ENCODE measurements around the gene GARIN5B. TPM values are rescaled to one million over a fixed set of nuclear protein-coding genes. Genes with fewer than 3 reads are reported as not detected.

GARIN5B gene
- total RNA-seq, 1 donor from 2014 or later: not detected

DNA sequence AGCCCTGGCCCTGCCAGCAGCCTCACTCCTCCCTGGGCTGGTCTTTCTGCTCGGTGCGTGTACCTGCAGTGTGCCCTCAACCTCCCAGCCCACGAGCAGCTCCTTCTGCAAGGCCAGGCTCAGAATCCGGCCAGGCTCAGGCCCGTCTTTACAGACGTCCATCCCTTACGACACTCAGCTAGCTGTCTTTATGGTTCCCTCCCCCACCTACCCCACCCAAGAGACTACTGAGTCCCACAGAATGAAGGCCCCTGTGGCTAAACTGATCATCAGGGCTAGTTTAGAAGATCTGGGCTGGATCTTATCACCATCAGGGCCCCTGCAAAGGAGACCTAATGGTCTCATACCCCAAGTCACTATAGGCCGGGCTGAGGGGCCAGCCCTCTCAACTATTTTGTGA is 48.7 kb downstream of the GARIN5B start:
- Mint-ChIP-seq H3K27ac (no peak overlapping the region), H3K9me3 (ENCODE audit: low read depth) (no peaks in the 10 kb centered on the region), H3K4me3 (ENCODE audit: low read depth) (no peak overlapping the region), H3K4me1 (ENCODE audit: low read depth) (no peaks in the 10 kb centered on the region), H3K27me3 (no peaks in the 10 kb centered on the region), H3K36me3 (ENCODE audit: insufficient read depth) (peaks cover 4% of the 10 kb centered on the region)
- no peak for DNase-seq (ENCODE audit: low spot score, unreplicated experiment)
- TF ChIP-seq, protein P1, sequence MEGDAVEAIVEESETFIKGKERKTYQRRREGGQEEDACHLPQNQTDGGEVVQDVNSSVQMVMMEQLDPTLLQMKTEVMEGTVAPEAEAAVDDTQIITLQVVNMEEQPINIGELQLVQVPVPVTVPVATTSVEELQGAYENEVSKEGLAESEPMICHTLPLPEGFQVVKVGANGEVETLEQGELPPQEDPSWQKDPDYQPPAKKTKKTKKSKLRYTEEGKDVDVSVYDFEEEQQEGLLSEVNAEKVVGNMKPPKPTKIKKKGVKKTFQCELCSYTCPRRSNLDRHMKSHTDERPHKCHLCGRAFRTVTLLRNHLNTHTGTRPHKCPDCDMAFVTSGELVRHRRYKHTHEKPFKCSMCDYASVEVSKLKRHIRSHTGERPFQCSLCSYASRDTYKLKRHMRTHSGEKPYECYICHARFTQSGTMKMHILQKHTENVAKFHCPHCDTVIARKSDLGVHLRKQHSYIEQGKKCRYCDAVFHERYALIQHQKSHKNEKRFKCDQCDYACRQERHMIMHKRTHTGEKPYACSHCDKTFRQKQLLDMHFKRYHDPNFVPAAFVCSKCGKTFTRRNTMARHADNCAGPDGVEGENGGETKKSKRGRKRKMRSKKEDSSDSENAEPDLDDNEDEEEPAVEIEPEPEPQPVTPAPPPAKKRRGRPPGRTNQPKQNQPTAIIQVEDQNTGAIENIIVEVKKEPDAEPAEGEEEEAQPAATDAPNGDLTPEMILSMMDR (IDR thresholded peaks at IDR 0.05; ENCODE audit: unreplicated experiment): no peak

DNA sequence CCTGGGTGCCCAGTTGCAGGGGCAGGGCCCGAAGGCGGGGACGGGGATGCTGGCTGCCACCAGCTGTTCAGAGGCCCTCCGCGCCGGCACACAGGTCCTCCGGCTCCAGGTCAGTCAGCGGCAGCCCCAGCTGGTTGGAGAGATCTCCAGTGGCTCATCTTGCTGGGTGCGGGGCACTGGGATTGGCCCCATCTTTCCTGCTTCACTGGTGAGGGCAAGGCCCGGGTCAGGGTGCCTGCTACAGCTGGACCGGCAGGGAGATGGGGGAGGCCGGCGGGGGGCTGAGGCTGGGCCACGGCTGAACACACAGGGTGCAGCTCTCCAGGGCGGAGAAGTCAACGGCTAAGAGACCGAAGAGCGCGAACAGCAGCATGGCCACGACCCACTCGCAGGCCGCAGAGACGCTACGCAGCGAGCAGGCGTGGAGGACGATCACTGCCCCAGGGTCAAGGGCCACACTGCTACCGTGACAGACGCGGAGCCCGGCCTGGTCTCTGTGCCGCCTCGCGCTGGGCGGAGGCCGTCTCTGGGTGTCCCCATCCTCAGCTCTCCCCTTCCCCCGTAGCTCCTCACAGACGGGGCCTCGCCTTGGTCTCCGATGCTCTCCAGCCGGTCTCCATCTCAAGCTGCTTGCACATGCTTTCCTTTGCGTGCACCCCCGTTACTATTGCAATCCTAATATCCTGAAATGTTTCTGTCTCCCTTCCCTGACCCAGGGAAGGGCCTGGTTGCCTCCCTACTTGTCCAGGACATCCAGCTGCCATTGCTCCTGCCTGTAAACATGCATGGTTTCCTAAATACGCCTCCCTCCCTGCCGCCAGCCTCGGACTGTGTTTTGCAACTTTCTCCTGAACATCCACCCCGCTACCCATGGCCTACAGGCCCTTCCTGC is 50.2 kb downstream of the GARIN5B start:
- Mint-ChIP-seq H3K27ac (peak overlapping the region; percentile 23), H3K4me1 (ENCODE audit: low read depth) (no peaks in the 10 kb centered on the region), H3K27me3 (no peaks in the 10 kb centered on the region), H3K36me3 (ENCODE audit: insufficient read depth) (peaks cover 6% of the 10 kb centered on the region), H3K4me3 (ENCODE audit: low read depth) (no peak overlapping the region), H3K9me3 (ENCODE audit: low read depth) (no peaks in the 10 kb centered on the region)
- TF ChIP-seq, protein P1 (IDR thresholded peaks at IDR 0.05; ENCODE audit: unreplicated experiment): no peak
- DNase-seq (ENCODE audit: low spot score, unreplicated experiment): no peak

DNA sequence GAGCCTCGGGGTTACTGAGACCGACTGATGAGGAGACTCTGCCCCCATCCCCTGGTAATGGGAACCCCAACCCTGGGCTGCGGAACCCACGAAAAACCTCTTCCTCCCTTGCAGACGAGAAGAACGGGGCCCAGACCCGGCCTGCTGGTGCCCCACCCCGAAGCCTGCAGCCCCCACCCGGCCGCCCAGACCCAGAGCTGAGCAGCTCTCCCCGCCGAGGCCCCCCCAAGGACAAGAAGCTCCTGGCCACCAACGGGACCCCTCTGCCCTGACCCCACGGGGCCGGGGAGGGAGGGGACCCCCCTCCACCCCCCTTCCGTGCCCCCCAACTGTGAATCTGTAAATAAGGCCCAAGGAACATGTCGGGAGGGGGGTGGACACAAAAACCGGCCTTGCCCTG is 51.3 kb downstream of the GARIN5B start:
- no peaks in the 10 kb centered on the region for H3K27me3 Mint-ChIP-seq
- TF ChIP-seq, protein P1 (IDR thresholded peaks at IDR 0.05; ENCODE audit: unreplicated experiment): no peak
- no peak overlapping the region for H3K27ac Mint-ChIP-seq
- no peak for DNase-seq (ENCODE audit: low spot score, unreplicated experiment)
- peaks cover 7% of the 10 kb centered on the region for H3K36me3 Mint-ChIP-seq (ENCODE audit: insufficient read depth)
- no peaks in the 10 kb centered on the region for H3K4me1 Mint-ChIP-seq (ENCODE audit: low read depth)
- H3K9me3 Mint-ChIP-seq (ENCODE audit: low read depth): no peaks in the 10 kb centered on the region
- no peak overlapping the region for H3K4me3 Mint-ChIP-seq (ENCODE audit: low read depth)

DNA sequence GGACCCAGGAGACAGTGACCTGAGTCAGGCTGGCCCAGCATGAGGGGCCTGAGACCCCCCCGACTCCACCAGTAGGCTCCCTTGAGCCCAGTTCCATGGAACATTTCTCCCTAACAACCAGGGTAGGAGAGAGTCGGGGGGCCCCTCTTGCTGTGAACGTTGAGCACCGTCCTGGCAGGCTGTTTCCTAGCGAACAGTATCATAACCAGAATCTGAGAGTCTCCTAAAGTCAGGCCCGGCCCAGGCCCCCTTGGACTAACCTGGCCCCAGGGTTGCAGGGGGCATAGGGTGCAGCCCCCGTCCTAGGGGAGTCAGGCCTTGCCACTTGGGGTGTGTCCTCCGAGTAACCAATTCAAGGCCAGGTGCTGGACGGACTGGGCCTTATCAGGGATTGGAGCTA is 51.7 kb downstream of the GARIN5B start:
- TF ChIP-seq, protein P1 (IDR thresholded peaks at IDR 0.05; ENCODE audit: unreplicated experiment): no peak
- Mint-ChIP-seq H3K4me3 (ENCODE audit: low read depth) (no peak overlapping the region), H3K27ac (no peak overlapping the region), H3K36me3 (ENCODE audit: insufficient read depth) (peaks cover 9% of the 10 kb centered on the region), H3K9me3 (ENCODE audit: low read depth) (no peaks in the 10 kb centered on the region), H3K4me1 (ENCODE audit: low read depth) (no peaks in the 10 kb centered on the region), H3K27me3 (no peaks in the 10 kb centered on the region)
- no peak for DNase-seq (ENCODE audit: low spot score, unreplicated experiment)

DNA sequence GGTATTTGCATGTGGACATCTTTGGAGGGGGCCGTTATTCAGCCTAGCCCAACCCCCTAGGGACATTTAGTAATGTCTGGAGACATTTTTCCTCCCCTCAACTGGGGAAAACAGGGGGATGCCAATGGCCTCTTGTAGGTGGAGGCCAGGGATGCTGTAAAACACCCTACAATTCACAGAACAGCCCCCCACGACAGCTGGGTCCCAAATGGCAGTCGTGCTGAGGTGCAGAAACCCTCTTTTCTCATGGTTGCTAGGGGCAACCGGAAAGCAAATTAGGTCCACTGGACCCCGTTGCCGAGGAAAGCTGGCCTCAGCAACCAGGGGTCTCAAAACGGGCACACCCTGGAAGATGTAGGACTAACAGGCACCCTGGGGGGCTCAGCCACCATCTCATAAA is 52.6 kb downstream of the GARIN5B start:
- Mint-ChIP-seq H3K36me3 (ENCODE audit: insufficient read depth) (peaks cover 10% of the 10 kb centered on the region), H3K4me1 (ENCODE audit: low read depth) (no peaks in the 10 kb centered on the region), H3K9me3 (ENCODE audit: low read depth) (no peaks in the 10 kb centered on the region), H3K27me3 (no peaks in the 10 kb centered on the region), H3K4me3 (ENCODE audit: low read depth) (no peak overlapping the region), H3K27ac (no peak overlapping the region)
- TF ChIP-seq, protein P1 (IDR thresholded peaks at IDR 0.05; ENCODE audit: unreplicated experiment): no peak
- no peak for DNase-seq (ENCODE audit: low spot score, unreplicated experiment)

Measured in progenitor cell of endocrine pancreas (in vitro differentiated cells).